ENCODE measurements around the gene C9orf153. TPM values are rescaled to one million over a fixed set of nuclear protein-coding genes. Genes with fewer than 3 reads are reported as not detected.

The C9orf153 gene
- total RNA-seq, 1 donor from 2014 or later, result 0.51 TPM

DNA sequence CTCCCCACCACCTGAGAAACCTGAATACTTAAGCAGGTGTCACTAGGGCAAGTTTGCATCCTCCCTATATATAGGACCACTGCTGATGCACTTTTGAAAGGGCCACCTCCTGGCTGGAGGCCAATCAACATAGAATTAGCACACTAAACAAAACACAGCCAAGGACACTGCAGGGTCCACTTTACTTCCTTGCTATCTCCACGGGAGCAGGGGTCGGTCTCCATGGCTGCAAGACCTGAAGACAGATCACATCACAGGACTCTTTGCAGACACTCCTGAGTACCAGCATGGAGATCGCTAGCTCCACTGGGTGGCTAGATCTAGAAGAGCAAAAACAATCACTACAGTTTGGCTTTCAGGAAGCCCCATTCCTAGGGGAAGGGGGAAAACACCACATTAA lies 72.3 kb downstream of the C9orf153 start:
- H3K4me3 Mint-ChIP-seq, result no peak overlapping the region
- no peak overlapping the region for H3K27ac Mint-ChIP-seq
- peaks cover 40% of the 10 kb centered on the region for H3K9me3 Mint-ChIP-seq
- no peaks in the 10 kb centered on the region for H3K36me3 Mint-ChIP-seq
- TF ChIP-seq, protein P1, sequence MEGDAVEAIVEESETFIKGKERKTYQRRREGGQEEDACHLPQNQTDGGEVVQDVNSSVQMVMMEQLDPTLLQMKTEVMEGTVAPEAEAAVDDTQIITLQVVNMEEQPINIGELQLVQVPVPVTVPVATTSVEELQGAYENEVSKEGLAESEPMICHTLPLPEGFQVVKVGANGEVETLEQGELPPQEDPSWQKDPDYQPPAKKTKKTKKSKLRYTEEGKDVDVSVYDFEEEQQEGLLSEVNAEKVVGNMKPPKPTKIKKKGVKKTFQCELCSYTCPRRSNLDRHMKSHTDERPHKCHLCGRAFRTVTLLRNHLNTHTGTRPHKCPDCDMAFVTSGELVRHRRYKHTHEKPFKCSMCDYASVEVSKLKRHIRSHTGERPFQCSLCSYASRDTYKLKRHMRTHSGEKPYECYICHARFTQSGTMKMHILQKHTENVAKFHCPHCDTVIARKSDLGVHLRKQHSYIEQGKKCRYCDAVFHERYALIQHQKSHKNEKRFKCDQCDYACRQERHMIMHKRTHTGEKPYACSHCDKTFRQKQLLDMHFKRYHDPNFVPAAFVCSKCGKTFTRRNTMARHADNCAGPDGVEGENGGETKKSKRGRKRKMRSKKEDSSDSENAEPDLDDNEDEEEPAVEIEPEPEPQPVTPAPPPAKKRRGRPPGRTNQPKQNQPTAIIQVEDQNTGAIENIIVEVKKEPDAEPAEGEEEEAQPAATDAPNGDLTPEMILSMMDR (IDR thresholded peaks at IDR 0.05; ENCODE audit: unreplicated experiment), result no peak
- DNase-seq (ENCODE audit: low spot score in 2 of 2, unreplicated experiment in 2 of 2), result no peak
- peaks cover 4% of the 10 kb centered on the region for H3K27me3 Mint-ChIP-seq (ENCODE audit: low read depth)
- no peaks in the 10 kb centered on the region for H3K4me1 Mint-ChIP-seq

DNA sequence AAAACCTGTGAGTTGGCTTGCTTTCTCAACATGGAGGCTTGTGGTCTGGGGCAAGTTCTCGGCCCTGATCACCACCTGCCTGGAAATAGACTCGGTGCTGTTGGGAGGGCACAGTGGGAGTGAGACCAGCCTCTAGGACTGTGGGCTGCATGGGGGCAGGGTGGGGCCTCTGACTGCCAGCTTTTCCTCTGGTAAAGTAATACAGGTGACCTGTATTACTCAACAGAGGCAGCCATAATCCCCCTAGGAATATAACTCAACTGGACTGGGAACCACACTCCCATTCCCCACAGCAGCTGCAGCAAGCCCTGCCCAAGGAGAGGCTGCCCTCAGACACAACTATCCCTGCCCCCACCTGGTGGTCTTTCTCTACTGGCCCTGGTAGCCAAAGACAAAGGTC lies 72.8 kb downstream of the C9orf153 start:
- Mint-ChIP-seq H3K9me3 (peaks cover 37% of the 10 kb centered on the region), H3K4me1 (no peaks in the 10 kb centered on the region), H3K36me3 (no peaks in the 10 kb centered on the region), H3K4me3 (no peak overlapping the region), H3K27me3 (ENCODE audit: low read depth) (peaks cover 4% of the 10 kb centered on the region), H3K27ac (no peak overlapping the region)
- TF ChIP-seq, protein P1 (IDR thresholded peaks at IDR 0.05; ENCODE audit: unreplicated experiment), result no peak
- no peak for DNase-seq (ENCODE audit: low spot score in 2 of 2, unreplicated experiment in 2 of 2)

DNA sequence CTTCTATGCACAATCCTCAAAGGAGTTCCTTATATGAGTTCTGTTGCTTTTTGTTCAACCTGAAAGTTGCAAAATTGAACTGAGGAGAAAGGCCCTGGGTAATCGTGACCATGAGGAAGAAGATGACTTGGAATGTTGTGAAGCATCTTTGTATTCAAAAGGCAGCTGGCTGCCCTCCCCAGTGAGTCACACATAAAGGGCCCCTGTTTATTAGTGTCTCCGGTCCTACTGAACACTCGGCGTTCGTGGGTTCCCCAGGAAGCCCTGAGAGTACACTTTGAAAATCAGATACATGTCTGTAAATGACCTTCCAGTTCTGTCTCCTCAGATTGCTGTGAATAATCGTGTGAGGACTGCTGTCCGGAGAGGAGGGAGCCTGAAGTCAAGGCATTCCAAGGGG lies 73.6 kb downstream of the C9orf153 start:
- H3K4me1 Mint-ChIP-seq, result no peaks in the 10 kb centered on the region
- TF ChIP-seq, protein P1 (IDR thresholded peaks at IDR 0.05; ENCODE audit: unreplicated experiment), result no peak
- no peaks in the 10 kb centered on the region for H3K36me3 Mint-ChIP-seq
- H3K27ac Mint-ChIP-seq, result no peak overlapping the region
- peaks cover 4% of the 10 kb centered on the region for H3K27me3 Mint-ChIP-seq (ENCODE audit: low read depth)
- peaks cover 29% of the 10 kb centered on the region for H3K9me3 Mint-ChIP-seq
- no peak for DNase-seq (ENCODE audit: low spot score in 2 of 2, unreplicated experiment in 2 of 2)
- no peak overlapping the region for H3K4me3 Mint-ChIP-seq

DNA sequence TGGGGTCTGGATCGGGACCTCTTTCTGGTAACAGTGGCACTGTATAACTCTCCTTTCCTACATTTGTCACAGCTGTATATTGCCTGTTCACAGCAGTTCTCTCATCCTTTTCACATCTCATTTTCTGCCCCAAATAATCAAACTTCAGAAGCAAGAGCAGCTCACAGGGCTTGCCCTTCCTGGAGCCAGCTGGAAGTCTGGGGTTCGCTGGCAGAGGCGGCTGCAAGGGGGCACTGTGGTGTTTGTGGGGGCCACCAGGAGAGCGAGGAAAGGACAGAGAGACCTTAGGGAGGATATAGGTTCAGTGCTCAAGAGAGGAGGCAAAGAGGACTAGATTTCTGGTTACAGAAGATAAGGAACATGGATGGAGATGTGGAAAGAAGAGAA lies 75.3 kb downstream of the C9orf153 start:
- peaks cover 4% of the 10 kb centered on the region for H3K27me3 Mint-ChIP-seq (ENCODE audit: low read depth)
- no peaks in the 10 kb centered on the region for H3K4me1 Mint-ChIP-seq
- peaks cover 14% of the 10 kb centered on the region for H3K9me3 Mint-ChIP-seq
- TF ChIP-seq, protein P1 (IDR thresholded peaks at IDR 0.05; ENCODE audit: unreplicated experiment), result no peak
- no peak overlapping the region for H3K27ac Mint-ChIP-seq
- no peak overlapping the region for H3K4me3 Mint-ChIP-seq
- no peak for DNase-seq (ENCODE audit: low spot score in 2 of 2, unreplicated experiment in 2 of 2)
- no peaks in the 10 kb centered on the region for H3K36me3 Mint-ChIP-seq

DNA sequence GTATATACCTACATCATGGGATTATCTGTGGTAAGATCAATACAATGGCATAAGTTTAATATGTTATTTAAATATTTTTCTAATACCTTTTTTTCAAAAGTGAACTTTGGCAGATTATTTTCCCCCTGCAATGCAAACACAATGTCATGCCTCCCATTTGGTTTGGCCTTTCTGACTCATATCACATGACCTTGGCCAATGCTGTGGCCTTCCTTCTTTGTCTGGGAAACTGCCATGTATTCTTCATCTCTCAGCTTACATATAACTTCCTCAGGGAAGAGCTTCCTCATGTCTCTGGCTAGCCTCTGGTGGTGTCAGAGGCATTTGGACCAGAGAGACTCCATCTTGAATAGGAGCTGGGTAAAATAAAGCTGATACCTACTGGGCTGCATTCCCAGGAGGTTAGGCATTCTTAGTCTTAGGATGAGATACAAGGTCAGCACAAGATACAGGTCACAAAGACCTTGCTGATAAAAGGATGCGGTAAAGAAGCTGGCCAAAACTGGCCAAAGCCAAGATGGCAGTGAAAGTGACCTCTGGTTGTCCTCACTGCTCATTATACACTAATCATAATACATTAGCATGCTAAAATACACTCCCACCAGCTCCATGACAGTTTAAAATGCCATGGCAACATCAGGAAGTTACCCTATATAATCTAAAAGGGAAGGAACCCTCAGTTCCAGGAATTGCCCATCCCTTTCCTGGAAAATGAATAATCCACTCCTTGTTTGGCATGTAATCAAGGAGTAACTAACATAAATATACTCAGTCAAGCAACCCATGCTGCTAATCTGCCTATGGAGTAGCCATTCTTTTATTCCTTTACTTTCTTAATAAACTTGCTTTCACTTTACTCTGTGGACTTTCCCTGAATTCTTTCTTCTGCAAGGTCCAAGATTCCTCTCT lies 76.0 kb downstream of the C9orf153 start:
- Mint-ChIP-seq H3K36me3 (no peaks in the 10 kb centered on the region), H3K4me1 (no peaks in the 10 kb centered on the region), H3K27ac (no peak overlapping the region), H3K27me3 (ENCODE audit: low read depth) (peaks cover 4% of the 10 kb centered on the region), H3K9me3 (peaks cover 14% of the 10 kb centered on the region), H3K4me3 (no peak overlapping the region)
- TF ChIP-seq, protein P1 (IDR thresholded peaks at IDR 0.05; ENCODE audit: unreplicated experiment), result no peak
- DNase-seq (ENCODE audit: low spot score in 2 of 2, unreplicated experiment in 2 of 2), result no peak
